GM06990 (cell line): ENCODE measurements around the gene KIAA0040.

Experiments
- DNase-seq: peaks from one replicate; pipeline ENCODE4 v3.0.0-alpha.2; 2011; ENCODE audit not compliant: insufficient read length; ENCODE audit errors: extremely low read depth
- H3K27me3 ChIP-seq: replicated peaks from 2 replicates; pipeline ENCODE4 v1.6.0; 2011; ENCODE audit warnings: low read length; ENCODE audit not compliant: control insufficient read depth, insufficient read depth
- H3K36me3 ChIP-seq: 2 replicates; pipeline ENCODE4 v1.5.1; 2011; ENCODE audit warnings: low read length; ENCODE audit not compliant: control insufficient read depth, insufficient read depth
- H3K4me3 ChIP-seq: replicated peaks from 2 replicates; pipeline ENCODE4 v1.5.1; 2011; ENCODE audit warnings: low read depth, mild to moderate bottlenecking, control low read depth, low read length
- CTCF ChIP-seq: IDR thresholded peaks from 2 replicates; pipeline ENCODE4 v1.5.1; 2011; ENCODE audit warnings: low read length, control low read depth, mild to moderate bottlenecking, inconsistent platforms; ENCODE audit not compliant: insufficient read depth, poor library complexity, severe bottlenecking

Gene KIAA0040

GRCh38 chr1:175169286-175170018, 23.1 kb downstream of the KIAA0040 start:
- Histone ChIP-seq H3K27me3 (no peaks in the 10 kb centered on the region), H3K36me3 (peaks cover 4% of the 10 kb centered on the region), H3K4me3 (no peak overlapping the region)
- TF ChIP-seq CTCF: no peak
- no peak for DNase-seq

GRCh38 chr1:175168782-175169181, 23.8 kb downstream of the KIAA0040 start:
- H3K27me3 ChIP-seq: no peaks in the 10 kb centered on the region
- TF ChIP-seq CTCF: no peak
- peaks cover 4% of the 10 kb centered on the region for H3K36me3 ChIP-seq
- no peak for DNase-seq
- H3K4me3 ChIP-seq: no peak overlapping the region

GRCh38 chr1:175167861-175168260, 24.7 kb downstream of the KIAA0040 start:
- no peak for TF ChIP-seq CTCF
- no peaks in the 10 kb centered on the region for H3K27me3 ChIP-seq
- H3K4me3 ChIP-seq: no peak overlapping the region
- peaks cover 4% of the 10 kb centered on the region for H3K36me3 ChIP-seq
- no peak for DNase-seq

GRCh38 chr1:175166746-175167145, 25.8 kb downstream of the KIAA0040 start:
- TF ChIP-seq CTCF: no peak
- H3K4me3 ChIP-seq: no peak overlapping the region
- DNase-seq: no peak
- no peaks in the 10 kb centered on the region for H3K27me3 ChIP-seq
- peaks cover 4% of the 10 kb centered on the region for H3K36me3 ChIP-seq

- peaks cover 8% of the 10 kb centered on the region for H3K36me3 ChIP-seq
Observed at GRCh38 chr1:175164751-175165150, 27.8 kb downstream of the KIAA0040 start.

More at GRCh38 chr1:175164751-175165150, 27.8 kb downstream of the KIAA0040 start:
- no peak overlapping the region for H3K4me3 ChIP-seq
- TF ChIP-seq CTCF: no peak
- no peak for DNase-seq
- H3K27me3 ChIP-seq: no peaks in the 10 kb centered on the region
